Endodermal cell (in vitro differentiated cells): ENCODE measurements around the gene NEURL3. TPM values are rescaled to one million over a fixed set of nuclear protein-coding genes. Genes with fewer than 3 reads are reported as not detected.

Experiments used
- DNase-seq: peaks from one replicate; pipeline ENCODE4 v3.0.0-alpha.2; 2017
- H3K27ac ChIP-seq: 2 replicates; pipeline ENCODE4 v1.5.1; 2013; ENCODE audit warnings: mild to moderate bottlenecking, low read depth, low read length, moderate library complexity
- H3K27me3 ChIP-seq: 2 replicates; pipeline ENCODE4 v1.6.1; 2013; ENCODE audit warnings: mild to moderate bottlenecking, low read length, moderate library complexity; ENCODE audit not compliant: insufficient read depth, control insufficient read depth, poor library complexity, severe bottlenecking
- H3K36me3 ChIP-seq: 2 replicates; pipeline ENCODE4 v1.7.0; 2013; ENCODE audit warnings: mild to moderate bottlenecking, low read length, moderate library complexity; ENCODE audit not compliant: control insufficient read depth, insufficient read depth
- H3K4me1 ChIP-seq: one replicate; pipeline ENCODE4 v1.7.0; 2013; ENCODE audit warnings: low read length; ENCODE audit not compliant: control insufficient read depth, insufficient read depth
- H3K4me3 ChIP-seq: 2 replicates; pipeline ENCODE4 v1.5.1; 2013; ENCODE audit warnings: mild to moderate bottlenecking, low read length, moderate library complexity
- H3K9ac ChIP-seq: 2 replicates; pipeline ENCODE4 v1.6.1; 2013; ENCODE audit warnings: mild to moderate bottlenecking, low read length, moderate library complexity; ENCODE audit not compliant: poor library complexity, severe bottlenecking; ENCODE audit errors: extremely low read depth
- H3K9me3 ChIP-seq: 2 replicates; pipeline ENCODE4 v1.6.1; 2013; ENCODE audit warnings: mild to moderate bottlenecking, low read length, moderate library complexity; ENCODE audit not compliant: control insufficient read depth
- H3K27ac Mint-ChIP-seq: 2 replicates; pipeline ENCODE4 v1.8.0; 2020; ENCODE audit warnings: mixed read lengths
- H3K27me3 Mint-ChIP-seq: 2 replicates; pipeline ENCODE4 v1.8.0; 2021; ENCODE audit warnings: mild to moderate bottlenecking, mixed read lengths; ENCODE audit not compliant: insufficient read depth
- H3K36me3 Mint-ChIP-seq: 2 replicates; pipeline ENCODE4 v1.8.0; 2020; ENCODE audit warnings: low read depth, mixed read lengths
- H3K4me1 Mint-ChIP-seq: 2 replicates; pipeline ENCODE4 v1.8.0; 2020; ENCODE audit warnings: mixed read lengths
- H3K4me3 Mint-ChIP-seq: 2 replicates; pipeline ENCODE4 v1.8.0; 2020; ENCODE audit warnings: mild to moderate bottlenecking, moderate library complexity, mixed read lengths
- H3K9me3 Mint-ChIP-seq: 2 replicates; pipeline ENCODE4 v1.8.0; 2020; ENCODE audit warnings: mild to moderate bottlenecking, mixed read lengths
- CTCF ChIP-seq: fragments of 200-600 bp; sonication (generic); conservative IDR thresholded peaks from 2 replicates; pipeline ENCODE4 v1.5.0; 2021; ENCODE audit warnings: antibody characterized with exemption, mild to moderate bottlenecking
- total RNA-seq, 2 donors: library from RNA; stranded (reverse); fragmentation: NEBNext Ultra II Directional in 1 of 2; extraction: Animal tissue kit (Norgen Biotek cat#: 25700) in 1 of 2; gene quantifications; 2 replicates in 1 of 2; 3 replicates in 1 of 2; pipeline ENCODE4 v1.2.1, GENCODE V29; 2021

Gene NEURL3
- total RNA-seq, 2 donors from 2014 or later: not detected

GRCh38 chr2:96447726-96448125, 57.4 kb downstream of the NEURL3 start:
- DNase-seq: no peak
- H3K4me1 ChIP-seq: no peaks in the 10 kb centered on the region
- H3K9ac ChIP-seq: no peak overlapping the region
- no peaks in the 10 kb centered on the region for H3K36me3 Mint-ChIP-seq
- no peaks in the 10 kb centered on the region for H3K27me3 ChIP-seq
- H3K4me1 Mint-ChIP-seq: peaks cover under 1% of the 10 kb centered on the region
- H3K36me3 ChIP-seq: no peaks in the 10 kb centered on the region
- H3K9me3 Mint-ChIP-seq: peaks cover 2% of the 10 kb centered on the region
- TF ChIP-seq CTCF: no peak
- H3K9me3 ChIP-seq: no peaks in the 10 kb centered on the region
- no peak overlapping the region for H3K4me3 Mint-ChIP-seq
- no peak overlapping the region for H3K27ac Mint-ChIP-seq
- H3K27ac ChIP-seq: no peak overlapping the region
- H3K27me3 Mint-ChIP-seq: peaks cover 8% of the 10 kb centered on the region
- no peak overlapping the region for H3K4me3 ChIP-seq

Other genes starting within 250 kb of the NEURL3 start
- gene TMEM127, start 239.4 kb downstream of the NEURL3 start, total RNA-seq: 10 to 100 TPM; 27.0 to 28.3 TPM
- gene CIAO1, start 239.1 kb downstream of the NEURL3 start, total RNA-seq: 10 to 100 TPM; 65.4 to 66.2 TPM
- 100 to 1,000 TPM; 190 to 211 TPM for gene SNRNP200, start 199.8 kb downstream of the NEURL3 start, total RNA-seq
- 1 to 10 TPM; 6.8 to 8.0 TPM for gene ITPRIPL1, start 180.0 kb downstream of the NEURL3 start, total RNA-seq
- 10 to 100 TPM; 35.0 to 49.5 TPM for gene NCAPH, start 169.6 kb downstream of the NEURL3 start, total RNA-seq
- 1 to 10 TPM; 1.8 to 3.5 TPM for gene ARID5A, start 31.4 kb upstream of the NEURL3 start, total RNA-seq
- 10 to 100 TPM; 34.8 to 42.3 TPM for gene KANSL3, start 133.0 kb upstream of the NEURL3 start, total RNA-seq
- gene FER1L5, start 137.4 kb upstream of the NEURL3 start, total RNA-seq: 1 to 10 TPM in 1 of 2 donors, under 1 TPM in 1; 0.35 to 1.7 TPM
- gene LMAN2L, start 234.7 kb upstream of the NEURL3 start, total RNA-seq: 10 to 100 TPM; 24.4 to 30.4 TPM